Omental fat pad (tissue), 4 donors: ENCODE measurements around the gene RNASE8. TPM values are rescaled to one million over a fixed set of nuclear protein-coding genes. Genes with fewer than 3 reads are reported as not detected.

Source experiments
- ATAC-seq: fragments of 150-250 bp; one replicate; pipeline ENCODE4 v1.9.1; 2016; ENCODE audit warnings: mild to moderate bottlenecking, moderate library complexity; ENCODE audit not compliant: low FRiP score
- DNase-seq: peaks from one replicate; pipeline ENCODE4 v3.0.0-alpha.2; 2019; ENCODE audit warnings: low spot score
- total RNA-seq, 4 donors: library from RNA; depleted of rRNA; stranded (reverse); fragments of >200 nt; gene quantifications; one replicate each; pipeline ENCODE4 v1.1.0, GENCODE V29; 2016
- TF ChIP-seq, protein P1 (sequence below), 3 donors: fragments of 450-650 bp; IDR thresholded peaks; one replicate each; pipeline ENCODE4 v1.5.1; 2016 to 2017; ENCODE audit warnings: antibody characterized with exemption in 3 of 3, mild to moderate bottlenecking in 3 of 3, moderate library complexity in 2 of 3

The RNASE8 gene
- total RNA-seq, 4 donors from 2014 or later, result not detected

DNA sequence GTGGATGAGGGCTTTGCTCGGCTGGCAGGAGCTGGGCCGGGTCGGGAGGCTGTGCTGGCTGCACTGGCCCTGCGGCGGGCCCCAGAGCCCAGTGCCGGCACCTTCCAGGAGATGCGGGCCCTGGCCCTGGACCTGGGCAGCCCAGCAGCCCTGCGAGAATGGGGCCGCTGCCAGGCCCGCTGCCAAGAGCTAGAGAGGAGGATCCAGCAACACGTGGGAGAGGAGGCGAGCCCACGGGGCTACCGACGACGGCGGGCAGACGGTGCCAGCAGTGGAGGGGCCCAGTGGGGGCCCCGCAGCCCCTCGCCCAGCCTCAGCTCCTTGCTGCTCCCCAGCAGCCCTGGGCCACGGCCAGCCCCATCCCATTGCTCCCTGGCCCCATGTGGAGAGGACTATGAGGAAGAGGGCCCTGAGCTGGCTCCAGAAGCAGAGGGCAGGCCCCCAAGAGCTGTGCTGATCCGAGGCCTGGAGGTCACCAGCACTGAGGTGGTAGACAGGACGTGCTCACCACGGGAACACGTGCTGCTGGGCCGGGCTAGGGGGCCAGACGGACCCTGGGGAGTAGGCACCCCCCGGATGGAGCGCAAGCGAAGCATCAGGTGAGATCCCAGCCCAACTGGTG is 24.0 kb downstream of the RNASE8 start:
- TF ChIP-seq, protein P1, sequence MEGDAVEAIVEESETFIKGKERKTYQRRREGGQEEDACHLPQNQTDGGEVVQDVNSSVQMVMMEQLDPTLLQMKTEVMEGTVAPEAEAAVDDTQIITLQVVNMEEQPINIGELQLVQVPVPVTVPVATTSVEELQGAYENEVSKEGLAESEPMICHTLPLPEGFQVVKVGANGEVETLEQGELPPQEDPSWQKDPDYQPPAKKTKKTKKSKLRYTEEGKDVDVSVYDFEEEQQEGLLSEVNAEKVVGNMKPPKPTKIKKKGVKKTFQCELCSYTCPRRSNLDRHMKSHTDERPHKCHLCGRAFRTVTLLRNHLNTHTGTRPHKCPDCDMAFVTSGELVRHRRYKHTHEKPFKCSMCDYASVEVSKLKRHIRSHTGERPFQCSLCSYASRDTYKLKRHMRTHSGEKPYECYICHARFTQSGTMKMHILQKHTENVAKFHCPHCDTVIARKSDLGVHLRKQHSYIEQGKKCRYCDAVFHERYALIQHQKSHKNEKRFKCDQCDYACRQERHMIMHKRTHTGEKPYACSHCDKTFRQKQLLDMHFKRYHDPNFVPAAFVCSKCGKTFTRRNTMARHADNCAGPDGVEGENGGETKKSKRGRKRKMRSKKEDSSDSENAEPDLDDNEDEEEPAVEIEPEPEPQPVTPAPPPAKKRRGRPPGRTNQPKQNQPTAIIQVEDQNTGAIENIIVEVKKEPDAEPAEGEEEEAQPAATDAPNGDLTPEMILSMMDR (IDR thresholded peaks at IDR 0.05), result no peak
- ATAC-seq, result no peak
- no peak for DNase-seq

DNA sequence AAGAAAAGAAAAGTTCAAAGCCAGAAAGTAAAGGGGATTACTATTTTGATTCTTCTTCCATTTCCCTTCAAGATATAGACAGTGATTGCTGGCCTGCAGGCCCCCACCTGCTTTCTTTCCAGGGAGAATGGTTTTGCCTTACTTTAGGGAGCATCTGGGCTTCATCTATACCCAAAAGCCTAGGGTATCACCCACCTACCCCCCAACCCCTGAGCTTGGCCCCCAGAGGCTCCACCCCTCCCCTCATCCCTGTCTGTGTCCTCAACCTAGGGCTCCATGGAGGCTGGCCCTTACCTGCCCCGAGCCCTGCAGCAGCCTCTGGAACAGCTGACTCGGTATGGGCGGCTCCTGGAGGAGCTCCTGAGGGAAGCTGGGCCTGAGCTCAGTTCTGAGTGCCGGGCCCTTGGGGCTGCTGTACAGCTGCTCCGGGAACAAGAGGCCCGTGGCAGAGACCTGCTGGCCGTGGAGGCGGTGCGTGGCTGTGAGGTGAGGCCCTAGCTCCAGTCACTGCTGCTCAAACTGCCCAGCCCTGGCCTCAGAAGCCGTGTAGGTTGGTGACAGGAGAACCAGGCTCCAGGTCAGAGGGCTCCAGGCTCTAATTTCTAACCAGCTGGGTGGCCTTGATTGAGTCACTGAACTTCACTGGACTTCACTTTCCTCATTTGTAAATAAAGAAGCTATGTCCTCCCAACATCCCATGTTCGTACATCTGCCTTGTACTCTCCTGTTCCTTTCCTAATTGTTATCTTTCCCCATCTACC is 26.1 kb downstream of the RNASE8 start:
- DNase-seq (no peak), ATAC-seq (no peak)
- TF ChIP-seq, protein P1 (IDR thresholded peaks at IDR 0.05), result no peak

DNA sequence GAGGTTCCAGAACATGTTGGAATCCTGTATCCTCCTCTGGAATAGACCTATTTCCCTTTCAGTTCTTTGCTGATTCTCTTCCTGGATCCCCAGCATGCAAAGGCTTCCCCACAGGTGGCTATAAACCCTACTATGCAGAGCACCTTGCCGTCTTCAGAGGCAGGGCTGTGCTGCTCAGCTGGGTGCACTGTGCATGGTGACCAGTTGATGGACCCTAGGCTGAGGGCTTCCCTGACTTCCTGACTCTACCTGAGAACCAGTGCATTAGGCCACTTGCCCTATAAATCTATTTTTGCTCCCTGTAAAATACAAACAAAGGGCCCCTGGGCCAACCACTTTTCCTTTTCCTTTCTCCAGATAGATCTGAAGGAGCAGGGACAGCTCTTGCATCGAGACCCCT is 26.8 kb downstream of the RNASE8 start:
- no peak for ATAC-seq
- no peak for DNase-seq
- TF ChIP-seq, protein P1 (IDR thresholded peaks at IDR 0.05), result no peak

DNA sequence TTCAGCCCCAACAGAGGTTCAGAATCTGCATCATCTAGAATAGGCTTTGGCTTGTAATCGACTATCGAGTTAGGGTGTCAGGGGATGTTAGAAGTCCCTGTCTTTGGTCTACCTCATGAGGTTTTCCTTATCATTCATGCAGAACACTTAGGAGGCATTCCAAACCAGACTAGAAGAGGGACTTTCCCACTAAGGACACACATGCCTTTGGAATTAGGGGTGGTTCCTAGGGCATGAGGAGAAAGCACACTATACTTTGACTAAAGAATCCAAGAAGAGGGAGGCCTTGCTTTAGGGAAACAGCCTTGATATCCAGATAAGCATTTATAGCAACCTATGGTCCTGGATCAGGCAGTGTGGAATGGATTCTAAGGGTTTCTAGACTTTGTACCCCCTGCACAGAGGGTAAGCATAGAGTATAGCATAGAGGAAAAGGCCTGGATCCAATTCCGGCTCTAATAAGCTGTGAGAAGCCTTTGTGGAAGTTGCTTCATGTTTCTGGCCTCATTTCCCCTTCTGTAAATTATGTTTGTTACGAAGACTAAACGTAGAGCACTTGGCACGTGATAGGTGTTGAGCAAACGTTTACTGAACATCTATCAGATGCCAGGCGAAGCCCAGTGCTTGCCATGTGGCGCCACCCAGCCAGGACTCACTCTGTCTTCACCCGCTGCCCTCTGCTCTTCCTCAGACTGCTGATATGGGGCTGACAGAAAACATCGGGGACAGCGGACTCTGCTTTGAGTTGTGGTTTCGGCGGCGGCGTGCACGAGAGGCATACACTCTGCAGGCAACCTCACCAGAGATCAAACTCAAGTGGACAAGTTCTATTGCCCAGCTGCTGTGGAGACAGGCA is 27.6 kb downstream of the RNASE8 start:
- TF ChIP-seq, protein P1 (IDR thresholded peaks at IDR 0.05), result no peak
- no peak for DNase-seq
- ATAC-seq, result peak; percentile 75

DNA sequence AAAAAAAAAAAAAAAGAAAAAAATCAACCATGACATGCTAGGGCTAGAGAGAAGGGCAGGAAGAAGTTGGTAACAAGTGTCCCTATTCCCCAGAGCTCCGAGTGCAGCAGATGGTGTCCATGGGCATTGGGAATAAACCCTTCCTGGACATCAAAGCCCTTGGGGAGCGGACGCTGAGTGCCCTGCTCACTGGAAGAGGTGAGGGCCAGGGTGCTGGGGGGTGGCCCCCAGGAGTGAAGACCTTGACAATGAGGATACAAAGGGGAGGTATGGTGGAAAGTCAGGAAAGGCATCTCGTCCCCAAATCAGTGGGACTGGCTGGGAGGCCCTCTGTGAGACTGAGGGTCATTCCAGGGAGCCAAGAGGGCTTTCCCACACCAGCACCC is 29.3 kb downstream of the RNASE8 start:
- DNase-seq, result no peak
- ATAC-seq, result no peak
- TF ChIP-seq, protein P1 (IDR thresholded peaks at IDR 0.05), result no peak

DNA sequence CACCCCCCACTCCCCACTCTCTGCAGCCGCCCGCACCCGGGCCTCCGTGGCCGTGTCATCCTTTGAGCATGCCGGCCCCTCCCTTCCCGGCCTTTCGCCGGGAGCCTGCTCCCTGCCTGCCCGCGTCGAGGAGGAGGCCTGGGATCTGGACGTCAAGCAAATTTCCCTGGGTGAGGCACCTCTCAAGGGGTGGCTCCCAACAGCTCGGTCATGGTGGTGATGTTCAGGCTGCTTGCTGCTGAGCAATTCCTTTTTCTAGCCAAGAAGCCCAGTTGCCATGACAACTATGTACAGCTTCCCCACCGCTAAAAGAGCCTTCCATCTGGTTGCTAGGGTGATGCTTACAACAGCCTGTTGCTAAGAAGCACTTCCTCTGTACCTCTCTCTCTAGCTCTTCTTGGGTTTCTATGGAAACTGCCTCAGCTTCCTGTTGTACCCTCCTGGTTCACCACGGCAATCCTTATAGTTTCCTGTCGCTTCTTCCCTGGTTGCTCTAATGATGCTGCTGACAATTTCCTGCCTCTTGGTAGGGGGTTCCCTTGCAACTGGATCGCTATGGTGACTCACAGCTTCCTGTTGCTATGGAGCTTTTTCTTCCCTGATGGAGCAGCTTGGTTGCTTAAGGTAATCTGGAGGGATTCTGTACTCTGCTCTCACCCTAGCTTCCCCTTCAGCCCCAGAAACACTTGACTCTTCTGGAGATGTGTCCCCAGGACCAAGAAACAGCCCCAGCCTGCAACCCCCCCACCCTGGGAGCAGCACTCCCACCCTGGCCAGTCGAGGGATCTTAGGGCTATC is 29.9 kb downstream of the RNASE8 start:
- ATAC-seq (peak; percentile 42), DNase-seq (no peak)
- TF ChIP-seq, protein P1 (IDR thresholded peaks at IDR 0.05), result no peak
